Epithelial cell of esophagus (primary cell): ENCODE measurements around the gene CNOT2.
A peak's percentile ranks its signal among the peaks of the same experiment; 100 is the strongest.

Source experiments
- DNase-seq: peaks from one replicate; pipeline ENCODE4 v3.0.0; 2010; ENCODE audit warnings: low read depth
- H3K4me3 ChIP-seq: 2 replicates; pipeline ENCODE4 v1.5.1; 2011; ENCODE audit warnings: mild to moderate bottlenecking, low read length, control low read depth
- CTCF ChIP-seq: IDR thresholded peaks from 2 replicates; pipeline ENCODE4 v1.5.1; 2011; ENCODE audit warnings: low read depth, mild to moderate bottlenecking, low read length, control low read depth, inconsistent platforms; ENCODE audit not compliant: insufficient read depth; ENCODE audit errors: missing control alignments

The CNOT2 gene

GRCh38 chr12:70366581-70367257 is 123.5 kb downstream of the CNOT2 start:
- TF ChIP-seq CTCF: no peak

GRCh38 chr12:70367258-70368141 is 124.3 kb downstream of the CNOT2 start:
- no peak for DNase-seq

More at GRCh38 chr12:70366581-70367257, 123.5 kb downstream of the CNOT2 start:
- DNase-seq: peak; percentile 63
- peak overlapping the region; percentile 60 for H3K4me3 ChIP-seq

GRCh38 chr12:70372881-70373280 is 129.6 kb downstream of the CNOT2 start:
- no peak for TF ChIP-seq CTCF
- H3K4me3 ChIP-seq: no peak overlapping the region
- DNase-seq: no peak

More at GRCh38 chr12:70367258-70368141, 124.3 kb downstream of the CNOT2 start:
- peak overlapping the region; percentile 60 for H3K4me3 ChIP-seq
- TF ChIP-seq CTCF: no peak

GRCh38 chr12:70379846-70380245 is 136.6 kb downstream of the CNOT2 start:
- no peak for DNase-seq
- H3K4me3 ChIP-seq: no peak overlapping the region
- TF ChIP-seq CTCF: no peak

GRCh38 chr12:70383484-70383883 is 140.3 kb downstream of the CNOT2 start:
- no peak for TF ChIP-seq CTCF
- no peak overlapping the region for H3K4me3 ChIP-seq
- no peak for DNase-seq

GRCh38 chr12:70383886-70384285 is 140.7 kb downstream of the CNOT2 start:
- DNase-seq: no peak
- no peak for TF ChIP-seq CTCF
- no peak overlapping the region for H3K4me3 ChIP-seq
